MM.1S (cell line): ENCODE data around the gene DSCAML1.

Experiments used
- CTCF ChIP-seq: fragments of 300-600 bp; sonication (generic); IDR thresholded peaks from 2 replicates; pipeline ENCODE4 v1.5.1; 2016; ENCODE audit warnings: antibody characterized with exemption, low read length, mixed read lengths
- EZH2phosphoT487 ChIP-seq: fragments of 300-600 bp; sonication (generic); IDR thresholded peaks from 2 replicates; pipeline ENCODE4 v1.6.1; 2018; ENCODE audit warnings: antibody characterized with exemption, low read length

GRCh38 chr11:117809236-117810055 is 12.4 kb upstream of the DSCAML1 start:
- no peak for TF ChIP-seq CTCF
- no peak for TF ChIP-seq EZH2phosphoT487
